Measurements from ENCODE around the gene FGFR2.

- TF ChIP-seq EZH2phosphoT487 (IDR thresholded peaks at IDR 0.05; ENCODE audit: low read depth) (no peak), CTCF (IDR thresholded peaks at IDR 0.05; ENCODE audit: low read depth, low read length) (no peak)
Measured at GRCh38 chr10:121583857-121584256, 14.4 kb downstream of the FGFR2 start.

All from OCI-LY3 (cell line).